Mucosa of gallbladder (tissue), 1 donor: ENCODE measurements around the gene CRYGA. TPM values are rescaled to one million over a fixed set of nuclear protein-coding genes. Genes with fewer than 3 reads are reported as not detected.
"Not testable (repeated sequence)": the region's sequence is repeated elsewhere in the genome, so short reads cannot be mapped to it uniquely, and the experiment has no call there.

Experiments used
- DNase-seq: peaks from one replicate; pipeline ENCODE4 v3.0.0-alpha.2; 2020; ENCODE audit warnings: low spot score
- total RNA-seq: library from RNA; stranded (reverse); gene quantifications from one replicate; pipeline ENCODE4 v1.2.1, GENCODE V29; 2021
- donor health status: DM: no; HTN: no; CAD: no.

CRYGA gene
- total RNA-seq, 1 donor from 2014 or later, result not detected

DNA sequence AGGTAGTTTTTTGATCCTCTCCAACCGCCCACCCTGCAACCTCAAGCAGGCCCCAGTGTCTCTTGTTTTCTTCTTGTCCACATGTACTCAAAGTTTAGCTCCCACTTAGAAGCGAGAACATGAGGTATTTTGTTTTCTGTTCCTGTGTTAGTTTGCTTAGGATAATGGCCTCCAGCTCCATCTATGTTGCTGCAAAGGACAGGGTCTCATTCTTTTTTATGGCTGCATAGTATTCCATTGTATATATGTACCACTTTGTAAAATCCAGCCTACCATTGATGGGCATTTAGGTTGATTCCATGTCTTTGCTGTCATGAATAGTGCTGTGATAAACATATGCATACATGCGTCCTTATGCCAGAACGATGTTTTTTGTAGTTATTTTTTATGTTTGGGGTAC lies 36.3 kb downstream of the CRYGA start:
- DNase-seq, result no peak

DNA sequence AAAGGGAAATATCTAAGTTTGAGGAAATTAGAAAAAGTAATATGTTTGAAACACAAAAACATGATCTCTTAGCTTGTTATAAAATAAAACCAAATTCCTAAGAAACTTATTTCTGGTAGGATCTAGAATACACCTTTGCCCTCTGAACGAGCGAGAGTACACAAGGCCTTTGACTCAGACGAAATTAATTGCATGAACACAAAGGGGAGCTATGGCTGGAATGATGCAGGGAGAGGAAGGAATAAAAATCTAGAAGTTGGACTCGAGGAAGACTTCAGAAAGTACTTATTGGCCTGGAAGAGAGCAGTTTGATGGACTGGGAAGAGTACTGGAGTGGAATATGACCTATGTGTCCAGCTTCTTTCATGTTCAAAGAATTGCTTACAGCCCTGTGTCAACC lies 38.1 kb downstream of the CRYGA start:
- DNase-seq, result no peak

DNA sequence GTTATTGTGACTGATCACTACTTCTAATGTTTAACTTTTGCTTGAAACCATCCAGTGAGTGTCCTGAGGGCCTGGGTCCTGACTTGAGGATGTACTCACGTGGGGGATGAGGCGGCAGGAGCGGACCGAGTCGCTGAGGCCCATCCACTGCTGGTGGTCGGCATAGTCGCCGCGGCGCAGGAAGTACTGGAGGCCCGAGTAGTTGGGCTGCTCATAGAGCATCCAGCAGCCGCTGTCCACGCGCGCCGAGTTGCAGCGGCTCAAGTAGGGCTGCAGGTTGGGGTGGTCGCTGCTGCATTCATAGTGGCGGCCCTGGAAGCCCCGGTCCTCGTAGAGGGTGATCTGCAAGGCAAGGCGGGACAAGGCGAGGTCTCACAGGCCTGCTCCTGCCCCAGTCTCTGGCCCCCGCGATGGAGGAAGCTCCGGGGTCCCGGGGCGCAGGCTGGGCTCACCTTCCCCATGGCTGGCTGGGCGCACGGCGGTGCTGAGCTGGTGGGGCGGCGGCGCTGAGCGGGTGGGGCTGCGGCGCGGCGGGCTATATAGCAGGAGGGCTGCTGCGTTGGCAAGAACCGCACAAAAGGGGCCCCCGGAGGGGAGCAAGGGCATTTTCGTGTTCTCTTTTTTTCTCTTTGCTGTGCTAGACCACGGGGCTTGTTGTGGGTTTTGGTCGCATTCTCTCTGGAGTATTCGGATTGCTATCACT lies 39.2 kb downstream of the CRYGA start, which contains the start of gene CRYGD:
Gene CRYGD, minus strand, starts transcription at position 512 of the 703 bp plus-strand sequence. Its CDS starts 51 bp downstream, at position 461.
- DNase-seq, result not testable (repeated sequence)

DNA sequence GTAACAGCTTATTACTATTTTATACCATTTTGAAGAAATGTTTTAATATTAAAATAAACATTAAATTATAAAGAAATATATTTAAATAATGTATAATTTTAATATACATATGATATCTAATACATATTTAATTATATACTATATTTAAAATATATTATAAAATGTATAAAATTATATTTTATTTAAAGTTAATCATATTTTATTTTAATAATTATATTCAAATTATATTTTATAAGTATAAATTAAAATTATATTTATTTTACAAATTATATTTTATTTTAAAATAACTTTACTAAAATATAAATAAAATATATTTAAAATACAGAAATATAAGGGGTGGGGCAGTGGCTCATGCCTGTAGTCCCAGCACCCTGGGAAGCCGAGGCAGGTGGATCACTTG lies 41.1 kb downstream of the CRYGA start:
- no peak for DNase-seq

DNA sequence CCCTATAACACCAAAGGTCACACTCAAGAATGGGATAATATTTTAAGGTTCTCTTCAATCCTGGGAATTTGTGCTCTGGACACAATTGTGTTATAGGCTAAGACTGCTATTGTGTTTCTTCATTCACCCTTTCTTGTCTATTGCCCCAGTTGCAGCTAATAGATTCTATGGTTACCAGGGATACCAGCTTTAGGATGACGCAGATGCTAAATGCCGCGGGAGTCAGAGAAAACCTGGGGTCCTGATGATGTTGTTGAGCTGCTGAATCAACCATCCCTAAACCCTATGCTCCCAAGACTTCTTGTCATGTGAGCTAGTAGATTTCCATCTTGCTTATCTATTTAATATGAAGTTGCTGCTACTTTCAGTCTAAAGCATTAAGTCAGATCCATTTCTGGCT lies 44.5 kb downstream of the CRYGA start:
- no peak for DNase-seq

DNA sequence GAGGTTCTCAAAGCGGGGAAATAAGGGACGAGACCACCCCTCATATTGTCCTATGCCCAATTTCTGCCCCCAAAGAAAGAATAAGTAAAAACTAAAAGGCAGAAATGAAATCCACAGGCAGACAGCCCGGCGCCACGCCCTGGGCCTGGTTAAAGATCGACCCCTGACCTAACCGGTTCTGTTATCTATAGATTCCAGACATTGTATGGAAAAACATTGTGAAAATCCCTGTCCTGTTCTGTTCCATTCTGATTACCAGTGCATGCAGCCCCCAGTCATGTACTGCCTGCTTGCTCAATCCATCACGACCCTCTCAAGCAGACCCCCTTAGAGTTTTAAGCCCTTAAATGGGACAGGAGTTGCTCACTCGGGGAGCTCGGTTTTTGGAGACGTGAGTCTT lies 46.0 kb downstream of the CRYGA start:
- DNase-seq, result not testable (repeated sequence)

- no peak for DNase-seq
Measured at GRCh38 chr2:208112969-208113368, 50.4 kb downstream of the CRYGA start.

- not testable (repeated sequence) for DNase-seq
Measured at GRCh38 chr2:208112273-208112745, 51.1 kb downstream of the CRYGA start.

Other genes starting within 250 kb of the CRYGA start
- gene PLEKHM3, start 138.1 kb downstream of the CRYGA start, total RNA-seq, result 10.4 TPM
- not detected for gene CRYGD, start 39.1 kb downstream of the CRYGA start, total RNA-seq
- gene CRYGC, start 33.8 kb downstream of the CRYGA start, total RNA-seq, result not detected
- gene CRYGB, start 17.4 kb downstream of the CRYGA start, total RNA-seq, result not detected
- gene C2orf80, start 26.4 kb upstream of the CRYGA start, total RNA-seq, result not detected
- 239 TPM for gene IDH1, start 91.5 kb upstream of the CRYGA start, total RNA-seq
- 23.3 TPM for gene PIKFYVE, start 102.7 kb upstream of the CRYGA start, total RNA-seq
- gene PTH2R, start 243.2 kb upstream of the CRYGA start, total RNA-seq, result 1.1 TPM